NCI-H1092 treated with DMSO at 0.1 percent for 48 hours (cell line): ENCODE data around the gene ZNF526.

Source experiments
- DNase-seq: peaks from one replicate; lab custom pipeline; 2025; lab: John Stamatoyannopoulos, UW

The ZNF526 gene

GRCh38 chr19:42197375-42197817 is 22.7 kb upstream of the ZNF526 start:
- no peak for DNase-seq

GRCh38 chr19:42198676-42199439 is 21.3 kb upstream of the ZNF526 start:
- DNase-seq: no peak

GRCh38 chr19:42199440-42200115 is 20.5 kb upstream of the ZNF526 start:
- no peak for DNase-seq

- DNase-seq: no peak
Measured at GRCh38 chr19:42200116-42200715, 19.9 kb upstream of the ZNF526 start.

- no peak for DNase-seq
Measured at GRCh38 chr19:42201489-42202289, 18.4 kb upstream of the ZNF526 start.

GRCh38 chr19:42202290-42202880 is 17.7 kb upstream of the ZNF526 start:
- no peak for DNase-seq

GRCh38 chr19:42203700-42204099 is 16.4 kb upstream of the ZNF526 start:
- no peak for DNase-seq

GRCh38 chr19:42204664-42205063 is 15.4 kb upstream of the ZNF526 start:
- no peak for DNase-seq

GRCh38 chr19:42206871-42207755 is 13.0 kb upstream of the ZNF526 start:
- no peak for DNase-seq

GRCh38 chr19:42207767-42208271 is 12.3 kb upstream of the ZNF526 start:
- no peak for DNase-seq

- DNase-seq: no peak
Measured at GRCh38 chr19:42208612-42209011, 11.5 kb upstream of the ZNF526 start.

- DNase-seq: no peak
Measured at GRCh38 chr19:42212886-42213285, 7.2 kb upstream of the ZNF526 start.

- no peak for DNase-seq
Measured at GRCh38 chr19:42214810-42215485, 5.2 kb upstream of the ZNF526 start.

- no peak for DNase-seq
Measured at GRCh38 chr19:42216653-42217519, 3.2 kb upstream of the ZNF526 start.

GRCh38 chr19:42217520-42218437 is 2.3 kb upstream of the ZNF526 start, which contains the start of gene DEDD2:
Gene DEDD2 (minus strand): TSS chr19:42217677. CDS start chr19:42217007, 670 bp downstream.
- DNase-seq: peak; percentile 90

- no peak for DNase-seq
Measured at GRCh38 chr19:42220751-42221097, 612 bp downstream of the ZNF526 start.

GRCh38 chr19:42224940-42225717 is 5.0 kb downstream of the ZNF526 start:
- DNase-seq: no peak
